ENCODE measurements around the gene DOCK4.

Gene DOCK4

DNA sequence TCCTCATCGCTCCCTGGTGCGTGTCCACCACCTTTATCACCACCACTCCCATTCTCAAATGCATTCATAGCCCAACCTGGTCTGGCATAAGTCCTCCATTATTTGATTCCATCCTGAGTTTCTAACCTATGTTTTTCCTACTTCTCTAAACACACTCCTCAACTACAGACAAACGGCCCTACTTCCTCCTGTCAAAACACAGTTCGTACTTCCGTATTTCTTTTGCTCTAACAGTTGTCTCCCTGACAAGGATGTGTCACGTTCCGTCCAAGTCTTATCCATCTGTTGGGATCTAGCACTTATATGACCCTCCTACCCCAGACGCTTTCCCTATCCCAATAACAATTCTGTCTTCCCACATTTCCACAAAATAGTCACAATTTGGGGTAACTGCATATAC, 46.8 kb downstream of the DOCK4 start:
- no peak for DNase-seq (ENCODE audit: low spot score)
- TF ChIP-seq, protein P1, sequence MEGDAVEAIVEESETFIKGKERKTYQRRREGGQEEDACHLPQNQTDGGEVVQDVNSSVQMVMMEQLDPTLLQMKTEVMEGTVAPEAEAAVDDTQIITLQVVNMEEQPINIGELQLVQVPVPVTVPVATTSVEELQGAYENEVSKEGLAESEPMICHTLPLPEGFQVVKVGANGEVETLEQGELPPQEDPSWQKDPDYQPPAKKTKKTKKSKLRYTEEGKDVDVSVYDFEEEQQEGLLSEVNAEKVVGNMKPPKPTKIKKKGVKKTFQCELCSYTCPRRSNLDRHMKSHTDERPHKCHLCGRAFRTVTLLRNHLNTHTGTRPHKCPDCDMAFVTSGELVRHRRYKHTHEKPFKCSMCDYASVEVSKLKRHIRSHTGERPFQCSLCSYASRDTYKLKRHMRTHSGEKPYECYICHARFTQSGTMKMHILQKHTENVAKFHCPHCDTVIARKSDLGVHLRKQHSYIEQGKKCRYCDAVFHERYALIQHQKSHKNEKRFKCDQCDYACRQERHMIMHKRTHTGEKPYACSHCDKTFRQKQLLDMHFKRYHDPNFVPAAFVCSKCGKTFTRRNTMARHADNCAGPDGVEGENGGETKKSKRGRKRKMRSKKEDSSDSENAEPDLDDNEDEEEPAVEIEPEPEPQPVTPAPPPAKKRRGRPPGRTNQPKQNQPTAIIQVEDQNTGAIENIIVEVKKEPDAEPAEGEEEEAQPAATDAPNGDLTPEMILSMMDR (IDR thresholded peaks at IDR 0.05; ENCODE audit: extremely low read depth, missing control alignments): no peak

DNA sequence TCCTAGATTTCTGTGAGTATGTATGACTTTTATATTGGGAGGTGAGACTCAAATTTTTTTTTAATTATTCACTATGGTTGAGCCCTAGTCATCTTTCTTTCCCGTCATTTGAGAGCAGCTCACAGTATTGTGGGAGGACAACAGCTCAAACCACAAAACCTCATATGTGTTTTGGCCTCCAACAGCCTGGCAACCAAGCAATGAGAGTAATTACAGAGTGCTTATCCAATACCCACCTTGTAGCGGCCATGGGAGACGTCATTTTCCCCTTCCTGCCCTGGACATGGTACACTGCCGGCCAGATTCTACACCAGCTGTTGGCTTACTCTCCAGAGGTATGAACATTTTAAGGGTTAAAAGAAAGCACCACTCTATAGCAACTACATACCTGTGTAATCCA, 49.1 kb downstream of the DOCK4 start:
- no peak for DNase-seq (ENCODE audit: low spot score)
- TF ChIP-seq, protein P1 (IDR thresholded peaks at IDR 0.05; ENCODE audit: extremely low read depth, missing control alignments): no peak

DNA sequence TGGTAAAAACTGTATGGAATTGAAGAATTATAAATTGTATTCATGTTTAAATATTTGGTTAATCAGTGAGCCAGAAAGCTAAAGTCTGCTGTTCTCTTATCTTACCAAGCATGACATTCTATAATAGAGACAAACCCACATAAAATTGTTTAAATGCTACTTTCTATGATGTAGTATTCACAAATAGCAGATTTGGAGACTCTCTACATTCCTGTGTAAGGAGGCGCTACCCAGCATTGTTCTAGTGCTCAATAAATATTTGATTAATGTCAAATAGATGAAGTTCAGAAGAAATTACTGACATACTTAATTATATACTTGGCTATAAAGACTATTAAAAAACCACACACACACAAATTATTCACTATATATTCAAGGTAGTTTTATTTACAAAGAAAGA, 49.8 kb downstream of the DOCK4 start:
- DNase-seq (ENCODE audit: low spot score): no peak
- TF ChIP-seq, protein P1 (IDR thresholded peaks at IDR 0.05; ENCODE audit: extremely low read depth, missing control alignments): no peak

DNA sequence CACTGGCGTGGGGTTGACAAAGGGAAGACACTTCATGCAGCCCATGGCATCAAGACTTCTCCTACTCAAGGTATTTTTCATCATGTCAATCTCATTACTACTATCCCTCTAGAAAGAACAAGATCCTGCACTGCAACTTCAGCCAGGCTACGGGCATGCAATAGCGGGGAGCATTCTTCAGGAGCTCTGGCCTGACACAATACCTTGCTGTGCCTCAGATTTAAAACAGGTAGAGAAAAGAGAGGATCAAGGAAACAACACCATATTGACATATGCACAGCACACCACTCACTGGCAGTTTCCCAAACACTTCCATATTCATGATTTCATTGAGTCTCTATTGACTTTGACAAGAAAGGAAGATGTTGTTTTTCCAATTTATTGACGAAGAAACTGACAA, 51.5 kb downstream of the DOCK4 start:
- DNase-seq (ENCODE audit: low spot score): no peak
- TF ChIP-seq, protein P1 (IDR thresholded peaks at IDR 0.05; ENCODE audit: extremely low read depth, missing control alignments): no peak

DNA sequence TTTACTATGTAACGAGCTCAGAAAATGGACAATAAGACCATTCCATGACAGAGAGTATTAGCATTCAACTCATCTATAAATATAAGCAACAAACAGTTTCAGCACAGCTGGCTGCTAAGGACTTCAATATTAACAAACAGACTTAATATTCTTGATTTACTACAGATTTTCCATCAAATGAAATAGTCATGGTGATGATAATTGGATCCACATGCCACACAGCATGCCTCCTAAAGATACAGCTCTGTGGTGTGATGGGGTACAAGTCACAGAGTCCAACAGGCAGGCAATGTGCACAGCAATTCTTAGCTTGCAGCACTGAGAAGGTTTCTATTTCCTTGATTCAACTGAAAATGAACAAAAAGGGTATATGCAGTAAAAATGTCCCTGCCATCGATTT, 54.0 kb downstream of the DOCK4 start:
- TF ChIP-seq, protein P1 (IDR thresholded peaks at IDR 0.05; ENCODE audit: extremely low read depth, missing control alignments): no peak
- DNase-seq (ENCODE audit: low spot score): no peak

DNA sequence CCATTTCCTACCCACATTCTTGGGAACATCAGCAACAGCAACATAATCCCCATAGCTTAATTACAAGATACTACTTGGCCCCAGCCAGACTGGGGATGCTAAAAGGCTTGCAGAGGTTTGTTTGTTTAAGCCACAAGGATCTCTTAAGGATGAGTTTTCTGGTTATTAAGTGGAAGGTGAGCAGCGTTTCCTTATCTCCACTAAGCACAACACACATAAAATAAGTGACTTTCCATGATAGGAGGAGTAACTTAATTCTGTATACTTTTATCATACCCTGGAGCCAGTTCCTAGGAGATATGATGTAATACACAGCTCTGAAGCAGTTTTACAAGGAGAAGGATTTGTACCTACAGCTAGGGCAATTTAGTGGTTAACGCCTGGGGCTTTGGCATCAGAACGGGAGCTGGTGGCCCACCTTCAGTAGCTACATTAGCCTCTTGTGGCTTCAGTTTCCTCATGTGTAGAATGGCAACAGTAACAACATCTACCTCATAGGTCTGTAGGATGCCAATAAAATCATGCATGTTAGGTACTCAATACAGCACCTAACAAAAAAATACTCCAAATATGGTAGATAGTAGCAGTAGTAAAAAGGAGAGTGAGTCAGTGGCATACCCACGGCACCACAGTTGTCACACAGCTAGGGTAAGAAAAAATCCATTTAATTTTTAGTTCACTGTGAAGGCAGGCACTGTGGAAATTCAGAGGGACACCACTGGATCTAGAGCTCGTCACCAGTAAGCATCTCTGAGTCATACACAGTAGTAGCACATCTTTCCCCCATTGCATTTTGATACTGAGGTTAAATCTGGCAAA, 55.2 kb downstream of the DOCK4 start:
- no peak for DNase-seq (ENCODE audit: low spot score)
- TF ChIP-seq, protein P1 (IDR thresholded peaks at IDR 0.05; ENCODE audit: extremely low read depth, missing control alignments): no peak

DNA sequence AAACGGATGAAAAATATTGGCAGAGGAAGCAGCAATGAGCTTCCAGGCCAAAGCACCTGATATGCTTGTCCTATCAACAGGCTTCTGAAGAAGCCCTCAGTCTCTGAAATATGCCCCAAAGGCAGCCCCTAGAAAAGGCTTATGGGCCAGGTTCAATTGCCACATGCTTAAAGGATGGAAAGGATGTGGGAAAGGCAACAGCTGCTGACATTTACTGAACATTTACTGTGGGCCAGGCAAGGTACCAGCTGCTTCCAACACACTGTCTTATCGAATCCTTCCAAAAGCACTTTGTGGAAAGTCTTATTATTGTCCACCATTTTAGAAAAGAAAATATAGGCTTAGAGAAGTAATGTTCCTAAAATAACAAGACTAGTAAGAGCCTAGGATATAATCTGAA, 56.5 kb downstream of the DOCK4 start:
- TF ChIP-seq, protein P1 (IDR thresholded peaks at IDR 0.05; ENCODE audit: extremely low read depth, missing control alignments): no peak
- DNase-seq (ENCODE audit: low spot score): no peak
